AG09319 (cell line): ENCODE data around the gene SGK1.
A peak's percentile ranks its signal among the peaks of the same experiment; 100 is the strongest.

Experiments used
- DNase-seq: peaks from one replicate; pipeline ENCODE4 v3.0.0-alpha.2; 2010; ENCODE audit warnings: low read depth; ENCODE audit errors: extremely low read depth
- CTCF ChIP-seq: IDR thresholded peaks from 2 replicates; pipeline ENCODE4 v1.5.1; 2011; ENCODE audit warnings: low read depth, mild to moderate bottlenecking, inconsistent platforms, low read length, moderate library complexity

SGK1 gene

DNA sequence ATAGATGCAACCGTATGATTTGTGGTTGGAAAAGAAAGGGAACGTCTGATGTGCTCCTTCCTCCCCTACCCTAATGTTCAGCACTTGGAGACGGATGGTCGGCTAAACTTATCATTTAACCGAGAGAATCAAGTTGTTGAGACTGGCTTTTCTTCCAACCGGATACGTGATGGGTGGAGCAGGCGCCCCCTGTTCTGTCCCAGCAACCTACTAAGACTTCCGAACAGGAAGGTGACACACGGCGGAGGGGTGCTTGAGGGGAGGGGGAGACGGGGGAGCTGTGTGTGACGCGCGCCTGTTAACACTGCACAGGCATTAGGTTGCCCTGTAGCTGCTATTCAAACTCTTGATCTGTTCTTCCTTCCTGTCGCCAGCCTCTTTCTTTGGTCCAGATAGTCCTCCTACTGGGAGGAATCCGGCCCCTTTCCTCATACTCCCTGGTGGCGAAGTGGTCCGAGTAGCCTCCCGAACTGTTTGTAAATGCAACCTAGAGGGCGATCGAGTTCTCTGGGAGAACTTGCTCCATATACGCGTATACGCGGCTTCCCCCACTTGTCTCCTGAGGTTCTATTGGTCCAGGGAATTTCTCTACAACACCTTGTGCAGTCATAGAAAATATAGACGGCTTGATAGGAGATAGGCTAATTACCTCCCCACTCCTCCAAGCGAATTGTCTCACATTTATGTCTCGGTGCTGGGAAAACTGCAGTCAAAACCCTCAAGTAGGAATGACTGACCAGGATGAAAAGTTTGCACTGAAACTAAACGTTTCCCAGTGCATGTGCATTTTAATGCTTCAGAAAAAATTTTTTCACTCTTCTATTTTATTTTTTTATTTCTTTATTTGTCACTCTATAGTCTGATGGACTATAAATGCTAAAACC, 139.5 kb downstream of the SGK1 start:
- peak; percentile 89 for TF ChIP-seq CTCF
- peak; percentile 89 for DNase-seq

- DNase-seq = peak; percentile 75
Measured at GRCh38 chr6:134177753-134178160, 140.2 kb downstream of the SGK1 start.

DNA sequence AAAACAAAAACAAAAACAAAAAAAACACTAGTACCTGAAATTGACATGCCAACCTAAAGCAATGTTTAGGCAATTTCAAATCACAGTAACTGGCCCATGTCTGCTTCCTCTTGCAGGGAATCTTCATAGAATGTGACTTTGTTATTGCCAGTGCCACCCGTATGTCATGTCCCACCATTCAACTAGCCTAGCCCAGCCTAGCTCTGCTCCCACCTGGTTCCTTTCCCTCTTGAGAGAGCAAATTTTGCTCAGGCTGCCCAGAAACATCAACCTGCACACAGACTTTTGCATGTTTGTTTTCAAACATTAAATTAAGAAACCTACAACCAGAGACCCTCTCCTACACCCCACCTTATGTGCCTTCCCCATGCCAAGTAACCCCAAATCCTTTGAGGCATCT, 140.7 kb downstream of the SGK1 start:
- no peak for TF ChIP-seq CTCF
- no peak for DNase-seq

More at GRCh38 chr6:134177753-134178160, 140.2 kb downstream of the SGK1 start:
- no peak for TF ChIP-seq CTCF

DNA sequence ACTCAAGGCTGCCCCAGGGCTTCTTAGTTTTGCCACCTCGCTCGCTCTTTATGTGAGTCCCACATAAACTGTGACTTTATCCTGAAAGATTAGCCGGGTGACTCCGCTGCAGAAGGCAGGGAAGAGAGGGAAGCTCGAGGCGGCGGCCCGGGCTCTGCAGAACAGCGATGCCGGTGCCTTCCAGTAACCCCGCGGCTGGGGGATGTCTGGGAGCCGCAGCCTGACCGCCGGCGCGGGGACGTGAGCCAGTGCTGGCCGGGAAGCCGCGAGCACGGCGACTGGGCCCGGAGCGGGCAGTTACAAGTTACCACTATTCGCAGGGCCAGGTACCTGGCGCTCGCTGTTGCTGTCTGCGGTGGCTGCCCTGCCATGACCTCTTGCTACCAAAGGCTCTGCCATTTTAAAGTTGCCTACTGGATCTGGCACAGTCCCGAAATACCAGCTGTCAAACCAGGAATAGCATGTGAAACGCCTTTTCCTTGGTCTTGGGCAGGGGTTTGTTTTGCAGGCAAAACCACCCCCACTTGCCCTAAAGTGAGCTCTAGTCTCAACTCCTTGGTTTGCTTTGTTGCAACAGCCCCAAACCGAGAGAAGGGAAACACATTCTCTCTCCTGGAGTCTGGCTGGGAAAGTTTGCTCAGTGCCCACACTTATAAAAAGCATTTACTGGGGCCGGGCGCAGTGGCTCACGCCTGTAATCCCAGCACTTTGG, 141.5 kb downstream of the SGK1 start:
- TF ChIP-seq CTCF = no peak
- no peak for DNase-seq

GRCh38 chr6:134175532-134176263, 142.2 kb downstream of the SGK1 start:
- no peak for TF ChIP-seq CTCF
- DNase-seq = no peak

- DNase-seq = peak; percentile 79
- no peak; the same call in 1 of the 2 replicates for TF ChIP-seq CTCF
Measured at GRCh38 chr6:134174672-134175531, 143.0 kb downstream of the SGK1 start.
